GM18508 (cell line): ENCODE data around the gene ADAM12.

ENCODE experiments used
- ATAC-seq: cut with Tn5 transposase; IDR thresholded peaks from one replicate; pipeline ENCODE4 v1.9.1; 2021; ENCODE audit warnings: moderate number of reproducible peaks; ENCODE audit not compliant: insufficient read depth, unreplicated experiment

Gene ADAM12

GRCh38 chr10:126101325-126101724 is 287.0 kb downstream of the ADAM12 start:
- no peak for ATAC-seq

GRCh38 chr10:126099366-126099765 is 288.9 kb downstream of the ADAM12 start:
- no peak for ATAC-seq

- no peak for ATAC-seq
These were observed 290.1 kb downstream of the ADAM12 start for GRCh38 chr10:126098226-126098581.

DNA sequence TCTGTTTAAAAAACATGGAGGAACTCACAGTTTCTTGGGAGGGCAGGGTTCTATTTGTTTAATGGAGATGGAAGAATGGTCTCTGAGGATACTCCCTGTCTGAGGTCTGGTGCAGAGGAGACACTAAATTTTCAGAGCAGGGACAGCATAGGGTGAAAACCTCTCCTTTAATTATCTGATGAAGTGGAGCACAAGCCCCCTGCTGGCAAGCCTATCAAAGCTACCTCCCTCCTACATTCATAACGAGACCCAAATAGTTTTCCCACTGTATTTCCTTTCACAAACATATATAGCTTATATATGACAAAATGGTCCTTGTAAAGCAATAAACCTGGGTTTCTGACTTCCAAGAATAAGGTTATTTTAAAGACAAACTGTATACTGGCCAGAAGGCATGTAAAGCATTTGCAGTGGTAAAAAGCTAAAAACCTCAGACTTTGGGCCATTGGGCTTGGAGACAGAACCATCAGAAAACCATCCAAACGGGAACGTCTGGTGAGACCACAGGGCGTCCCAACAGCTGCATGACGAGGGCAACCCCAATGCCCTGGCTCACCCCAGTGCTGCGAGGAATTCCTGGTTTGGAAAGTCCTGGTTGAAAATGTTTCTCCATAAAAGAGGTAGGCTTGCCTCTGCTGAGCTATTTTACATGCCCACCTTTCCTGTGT is 290.6 kb downstream of the ADAM12 start:
- ATAC-seq = no peak

DNA sequence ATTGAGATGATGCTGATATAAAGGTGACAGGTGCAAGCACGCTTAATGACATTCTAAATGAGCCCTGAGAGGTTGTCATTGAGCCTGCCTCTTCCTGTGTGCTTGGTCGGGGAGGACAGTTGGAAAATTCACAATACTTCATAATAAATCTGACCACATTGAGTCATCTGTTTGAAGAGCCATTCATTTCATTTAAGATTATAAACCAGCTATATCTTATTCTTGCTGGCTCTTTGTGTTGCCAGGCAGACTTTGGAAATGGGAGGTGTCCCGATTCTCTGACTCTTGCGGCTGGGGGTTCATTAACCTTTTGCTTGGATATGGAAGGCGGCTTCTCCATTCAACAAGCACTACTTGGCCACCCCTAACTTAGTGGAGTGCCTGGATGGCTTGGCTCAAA is 293.7 kb downstream of the ADAM12 start:
- no peak for ATAC-seq

- ATAC-seq = no peak
These were observed 295.7 kb downstream of the ADAM12 start for GRCh38 chr10:126092366-126093215.

DNA sequence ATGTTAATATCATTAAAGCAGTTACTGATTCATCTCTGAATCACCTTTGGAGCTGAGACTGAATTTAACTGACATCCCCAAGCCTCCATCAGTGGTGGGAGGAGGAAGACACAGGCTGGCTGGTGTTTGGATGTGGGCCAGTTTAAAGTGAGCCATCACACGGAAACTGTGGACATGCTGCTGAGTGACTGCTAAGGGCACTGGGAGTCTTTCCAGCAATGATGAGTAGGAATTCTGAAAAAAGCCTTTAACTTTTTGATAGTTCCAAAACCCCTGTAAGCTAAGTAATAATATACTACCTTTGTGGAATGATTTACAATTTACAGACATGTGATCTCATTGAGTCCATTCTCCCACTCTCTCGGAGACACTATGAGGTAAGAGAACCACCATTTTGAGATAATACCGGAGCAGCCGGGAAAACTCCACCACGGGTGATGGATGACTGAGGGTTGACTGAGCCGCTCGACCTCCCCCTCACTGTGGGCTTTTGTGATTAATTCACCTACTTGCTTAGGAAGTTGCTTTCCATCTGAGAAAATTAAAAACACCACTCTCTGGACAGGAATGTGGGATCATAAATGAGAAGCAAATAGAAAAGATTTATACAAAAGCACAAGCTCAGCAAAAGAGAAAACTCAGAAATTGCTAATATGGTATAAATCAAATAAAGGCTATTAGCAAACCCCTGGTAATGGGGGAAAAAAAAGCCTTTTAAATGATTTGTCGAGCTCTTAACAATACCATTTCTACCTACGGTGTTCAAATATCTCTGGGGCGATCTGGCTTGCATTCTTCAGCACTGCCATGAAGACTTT is 297.2 kb downstream of the ADAM12 start:
- ATAC-seq = no peak

DNA sequence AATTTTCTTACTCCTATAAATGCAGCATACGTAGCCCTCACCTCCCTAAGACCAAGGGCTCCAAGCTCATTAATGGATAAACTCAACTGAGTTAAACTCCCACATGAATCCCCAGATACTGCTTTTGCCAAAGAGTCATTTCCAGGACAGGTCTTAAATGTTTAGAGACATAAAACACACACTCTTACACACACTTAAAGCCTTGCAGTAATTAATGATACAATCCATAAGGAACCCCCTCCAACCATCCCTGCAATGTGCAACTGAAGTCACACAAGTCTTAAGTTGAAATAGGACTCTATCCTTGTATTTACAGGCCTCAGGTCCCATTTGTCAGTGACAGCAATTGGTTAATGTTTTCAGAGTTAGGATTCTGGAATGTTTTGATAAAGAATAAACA is 297.8 kb downstream of the ADAM12 start:
- no peak for ATAC-seq

GRCh38 chr10:126087796-126088505 is 300.3 kb downstream of the ADAM12 start:
- ATAC-seq = no peak

- no peak for ATAC-seq
These were observed 301.1 kb downstream of the ADAM12 start for GRCh38 chr10:126087153-126087680.

DNA sequence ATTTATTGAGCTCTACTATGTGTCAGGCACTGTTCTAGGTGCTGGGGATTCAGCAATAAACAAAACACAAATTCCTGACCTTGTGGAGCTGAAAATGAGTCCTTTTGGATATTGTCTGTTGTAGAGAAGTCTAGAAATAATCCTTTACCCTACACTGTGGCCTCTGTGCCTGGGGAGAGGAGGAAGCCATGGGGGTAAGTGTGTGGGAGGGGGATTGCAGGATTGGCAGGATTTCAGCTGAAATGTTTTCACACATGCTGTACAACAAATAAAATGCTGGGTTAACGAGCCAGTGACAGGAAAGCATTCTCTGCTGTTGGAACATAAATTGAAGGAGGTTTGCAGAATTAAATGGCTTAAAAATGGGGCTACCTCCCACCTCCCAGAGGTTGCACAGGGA is 302.5 kb downstream of the ADAM12 start:
- no peak for ATAC-seq

DNA sequence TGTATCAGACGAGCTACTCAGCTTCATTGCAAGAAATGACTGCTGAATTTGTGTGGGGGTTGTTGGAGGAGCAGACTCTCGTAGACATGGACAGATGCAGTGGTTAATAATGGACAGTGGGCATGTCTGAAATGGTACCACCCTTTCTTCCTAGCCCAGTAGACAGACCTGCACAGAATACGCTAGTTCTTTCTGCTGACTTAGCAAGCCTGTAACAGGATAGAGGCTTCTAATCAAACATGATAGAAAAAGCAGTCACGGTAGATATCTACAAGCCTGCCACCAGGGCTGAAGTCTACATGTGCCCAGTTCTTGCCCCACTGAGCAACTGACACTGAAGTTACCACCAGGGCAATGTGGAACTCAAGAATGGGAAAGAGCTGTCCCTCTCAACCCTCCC is 303.9 kb downstream of the ADAM12 start:
- no peak for ATAC-seq

GRCh38 chr10:126083009-126083408 is 305.3 kb downstream of the ADAM12 start:
- ATAC-seq = no peak

GRCh38 chr10:126081841-126082466 is 306.3 kb downstream of the ADAM12 start:
- ATAC-seq = no peak

DNA sequence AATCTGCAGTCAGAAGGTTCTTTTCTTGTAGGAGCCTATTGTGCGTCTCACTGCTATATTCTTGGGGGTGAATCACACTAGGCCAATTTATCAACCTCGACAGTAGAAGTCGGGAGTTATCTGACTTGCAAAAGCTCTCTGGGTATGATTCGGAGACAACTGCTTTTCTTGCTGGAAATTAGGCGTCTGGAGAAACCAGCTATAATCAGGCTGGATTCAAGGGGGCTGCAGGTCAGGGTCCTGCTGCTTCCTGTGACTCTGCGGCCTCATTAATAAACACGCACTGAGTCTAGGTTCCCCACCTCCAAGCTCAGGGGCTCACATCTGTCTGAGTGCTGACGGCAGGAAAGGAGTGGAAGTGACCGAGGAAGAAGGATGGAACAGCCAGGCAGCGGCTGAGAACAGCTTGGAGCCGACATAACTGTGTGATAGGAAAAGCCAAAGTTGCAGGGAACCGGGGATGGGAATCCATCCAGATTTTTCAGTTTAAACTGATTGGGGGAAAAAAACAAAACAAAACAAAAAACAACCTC is 307.3 kb downstream of the ADAM12 start:
- ATAC-seq = no peak

GRCh38 chr10:126080291-126080825 is 307.9 kb downstream of the ADAM12 start:
- no peak for ATAC-seq

DNA sequence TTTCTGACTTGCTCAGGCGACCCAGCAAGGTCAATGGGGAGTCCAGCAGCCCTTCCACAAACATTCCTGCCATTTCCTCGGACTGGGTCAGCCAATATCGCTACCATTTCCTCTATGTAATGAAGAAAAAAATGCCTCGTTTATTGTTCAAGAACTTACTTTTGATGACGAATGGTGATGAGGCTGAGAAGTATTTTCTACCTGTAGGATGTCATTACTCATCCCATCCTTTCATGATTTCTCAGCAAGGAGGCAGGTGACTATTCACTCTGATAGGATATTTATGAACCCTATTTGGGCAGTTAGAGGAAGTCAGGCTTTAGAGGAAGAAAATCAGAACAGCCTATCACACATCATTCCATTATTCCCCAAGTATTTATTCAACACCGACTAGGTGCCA is 313.3 kb downstream of the ADAM12 start:
- no peak for ATAC-seq

- ATAC-seq = no peak
These were observed 314.0 kb downstream of the ADAM12 start for GRCh38 chr10:126074291-126074690.

- ATAC-seq = no peak
These were observed 314.7 kb downstream of the ADAM12 start for GRCh38 chr10:126073606-126074005.
